HUES6 (cell line): ENCODE results near the gene ITGB5.
A peak's percentile ranks its signal among the peaks of the same experiment; 100 is the strongest.
"Not testable (repeated sequence)": the region's sequence is repeated elsewhere in the genome, so short reads cannot be mapped to it uniquely, and the experiment has no call there.

Experiments used
- H3K27ac ChIP-seq: 2 replicates; pipeline ENCODE4 v1.7.0; 2013; ENCODE audit warnings: low read depth, mild to moderate bottlenecking, low read length, inconsistent platforms
- H3K27me3 ChIP-seq: 2 replicates; pipeline ENCODE4 v1.6.1; 2013; ENCODE audit warnings: low read length; ENCODE audit not compliant: control insufficient read depth, insufficient read depth
- H3K36me3 ChIP-seq: 2 replicates; pipeline ENCODE4 v1.6.1; 2013; ENCODE audit warnings: low read length; ENCODE audit not compliant: control insufficient read depth, insufficient read depth
- H3K4me1 ChIP-seq: 2 replicates; pipeline ENCODE4 v1.6.1; 2013; ENCODE audit warnings: low read length; ENCODE audit not compliant: control insufficient read depth, insufficient read depth
- H3K4me3 ChIP-seq: 2 replicates; pipeline ENCODE4 v1.5.1; 2013; ENCODE audit warnings: low read depth, low read length
- H3K9ac ChIP-seq: one replicate; pipeline ENCODE4 v1.6.1; 2013; ENCODE audit warnings: mild to moderate bottlenecking, low read length
- H3K9me3 ChIP-seq: 2 replicates; pipeline ENCODE4 v1.6.1; 2013; ENCODE audit warnings: low read depth, low read length; ENCODE audit not compliant: control insufficient read depth, insufficient read depth

ITGB5 gene

DNA sequence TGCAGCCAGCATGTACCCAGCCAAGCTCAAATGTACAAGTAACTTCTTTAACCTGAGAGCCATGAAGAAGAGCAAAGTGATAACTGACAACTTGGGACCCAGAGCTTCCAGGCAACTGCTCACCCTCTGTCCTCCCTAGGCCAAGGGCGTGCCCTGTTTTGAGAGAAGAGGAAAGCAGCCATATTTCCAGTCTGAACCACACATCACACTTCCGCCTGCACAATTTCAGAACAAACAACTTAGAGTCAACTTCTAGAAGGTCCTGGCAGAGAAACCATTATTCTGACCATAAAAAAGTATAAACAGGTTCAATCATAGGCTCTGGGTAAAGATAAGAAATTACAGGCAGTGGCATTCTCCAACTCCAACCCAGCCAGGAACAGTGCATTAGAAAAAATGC, 50.1 kb downstream of the ITGB5 start:
- Histone ChIP-seq H3K4me3 (no peak overlapping the region), H3K27ac (no peak overlapping the region), H3K36me3 (peaks cover 64% of the 10 kb centered on the region), H3K9me3 (no peaks in the 10 kb centered on the region), H3K27me3 (no peaks in the 10 kb centered on the region), H3K9ac (no peak overlapping the region), H3K4me1 (peaks cover 36% of the 10 kb centered on the region)

DNA sequence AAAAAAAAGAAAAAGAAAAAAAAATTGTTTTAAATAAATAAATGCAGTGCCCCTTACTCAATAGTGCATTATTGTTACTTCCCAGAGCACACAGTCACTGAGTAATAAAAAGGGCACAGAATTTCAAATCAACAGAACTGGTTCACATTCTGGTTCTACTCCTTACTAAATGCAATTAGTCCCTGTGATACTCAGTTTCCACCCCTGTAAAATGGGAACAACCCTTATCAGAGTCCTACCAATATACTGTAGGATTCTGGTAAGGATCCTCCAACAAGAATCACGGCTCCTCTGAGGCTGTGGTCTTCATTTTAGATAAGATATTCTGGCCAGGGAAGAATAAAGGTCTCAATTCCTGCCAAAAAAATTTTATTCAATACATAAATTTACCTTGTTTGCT, 50.7 kb downstream of the ITGB5 start:
- H3K9me3 ChIP-seq = no peaks in the 10 kb centered on the region
- peaks cover 64% of the 10 kb centered on the region for H3K36me3 ChIP-seq
- no peaks in the 10 kb centered on the region for H3K27me3 ChIP-seq
- no peak overlapping the region for H3K4me3 ChIP-seq
- peaks cover 40% of the 10 kb centered on the region for H3K4me1 ChIP-seq
- 0 out of 2 replicates have a peak overlapping the region, but pooled peaks have one; percentile 5 for H3K27ac ChIP-seq
- no peak overlapping the region for H3K9ac ChIP-seq

DNA sequence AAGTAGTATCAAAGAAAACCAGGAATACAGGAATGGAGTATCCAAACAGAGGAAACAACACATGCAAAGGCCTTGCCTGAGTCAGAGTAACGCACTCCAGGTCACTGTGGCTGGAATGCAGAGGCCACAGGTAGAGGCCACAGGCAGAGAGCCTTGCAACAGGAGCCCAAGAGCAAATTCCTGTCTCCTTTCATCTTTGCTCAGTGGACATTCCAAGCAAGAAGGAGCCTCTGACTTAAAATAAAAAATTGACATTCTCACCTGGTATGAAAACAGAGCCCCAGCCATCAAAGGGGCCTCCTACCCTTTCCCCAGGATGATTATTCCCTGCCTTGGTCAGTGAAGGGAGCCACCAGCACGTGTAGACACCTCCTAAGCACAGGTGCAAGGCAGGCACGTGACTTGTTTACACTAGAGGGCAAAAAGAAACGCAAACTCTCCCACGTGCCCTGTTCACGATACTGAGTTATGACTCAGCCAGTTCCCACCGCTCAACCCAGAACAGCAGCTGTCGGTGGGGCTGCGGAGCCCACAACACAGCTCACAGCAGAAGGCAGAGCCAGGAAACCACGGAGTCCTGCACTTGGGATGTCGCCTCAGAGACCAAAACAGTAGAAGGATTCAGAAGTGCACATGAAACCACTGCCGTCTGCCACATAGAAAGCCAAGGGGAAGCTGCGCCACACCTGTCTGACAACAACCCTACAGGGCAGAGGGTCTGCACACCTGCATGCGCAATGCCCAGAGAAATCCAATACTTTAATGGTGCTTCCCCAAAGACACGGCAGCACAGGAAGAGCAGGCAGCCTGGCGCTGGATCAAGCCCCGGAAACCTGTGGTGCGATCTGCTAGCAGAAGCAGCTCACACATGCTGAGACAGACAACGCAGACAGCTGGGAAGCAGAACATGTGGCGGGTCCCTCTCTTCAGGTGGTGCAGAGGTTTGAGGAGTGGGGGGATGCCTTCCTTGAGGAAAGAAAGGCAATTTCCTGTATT, 52.1 kb downstream of the ITGB5 start:
- peaks cover 66% of the 10 kb centered on the region for H3K36me3 ChIP-seq
- H3K27me3 ChIP-seq = no peaks in the 10 kb centered on the region
- H3K4me3 ChIP-seq = no peak overlapping the region
- peak overlapping the region; percentile 3; the same call in 1 of the 2 replicates for H3K27ac ChIP-seq
- no peaks in the 10 kb centered on the region for H3K9me3 ChIP-seq
- peak overlapping the region; percentile 58 for H3K9ac ChIP-seq
- peaks cover 48% of the 10 kb centered on the region for H3K4me1 ChIP-seq

DNA sequence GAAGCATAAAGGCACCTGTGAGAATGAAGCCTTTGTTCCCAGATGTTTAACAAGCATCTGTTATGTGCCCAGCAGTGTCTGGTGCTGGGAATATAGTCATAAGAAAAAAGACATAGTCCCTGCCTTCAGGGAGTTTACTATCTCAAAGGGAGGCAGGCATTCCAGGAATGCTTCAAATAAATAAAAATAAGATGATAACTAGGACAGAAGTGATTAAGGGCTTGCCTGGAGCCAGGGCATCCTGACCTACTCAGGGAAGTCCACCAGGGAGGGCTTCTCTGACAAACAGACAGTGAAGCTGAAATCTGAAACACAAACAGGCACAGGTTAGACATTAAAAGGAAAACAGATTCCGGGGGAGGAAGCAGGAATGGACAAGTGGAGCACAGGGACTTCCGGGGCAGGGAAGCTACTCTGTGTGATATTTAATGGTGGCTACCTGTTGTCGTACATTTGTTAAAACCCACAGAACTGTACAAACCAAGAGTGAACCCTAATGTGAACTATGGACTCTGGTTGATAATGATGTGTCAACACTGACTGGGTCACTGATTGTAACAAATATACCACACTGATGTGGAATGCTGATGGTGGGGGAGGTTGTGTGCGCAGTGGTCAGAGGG, 53.3 kb downstream of the ITGB5 start:
- no peak overlapping the region for H3K9ac ChIP-seq
- no peak overlapping the region for H3K27ac ChIP-seq
- no peak overlapping the region for H3K4me3 ChIP-seq
- peaks cover 59% of the 10 kb centered on the region for H3K36me3 ChIP-seq
- peaks cover 60% of the 10 kb centered on the region for H3K4me1 ChIP-seq
- no peaks in the 10 kb centered on the region for H3K27me3 ChIP-seq
- no peaks in the 10 kb centered on the region for H3K9me3 ChIP-seq

DNA sequence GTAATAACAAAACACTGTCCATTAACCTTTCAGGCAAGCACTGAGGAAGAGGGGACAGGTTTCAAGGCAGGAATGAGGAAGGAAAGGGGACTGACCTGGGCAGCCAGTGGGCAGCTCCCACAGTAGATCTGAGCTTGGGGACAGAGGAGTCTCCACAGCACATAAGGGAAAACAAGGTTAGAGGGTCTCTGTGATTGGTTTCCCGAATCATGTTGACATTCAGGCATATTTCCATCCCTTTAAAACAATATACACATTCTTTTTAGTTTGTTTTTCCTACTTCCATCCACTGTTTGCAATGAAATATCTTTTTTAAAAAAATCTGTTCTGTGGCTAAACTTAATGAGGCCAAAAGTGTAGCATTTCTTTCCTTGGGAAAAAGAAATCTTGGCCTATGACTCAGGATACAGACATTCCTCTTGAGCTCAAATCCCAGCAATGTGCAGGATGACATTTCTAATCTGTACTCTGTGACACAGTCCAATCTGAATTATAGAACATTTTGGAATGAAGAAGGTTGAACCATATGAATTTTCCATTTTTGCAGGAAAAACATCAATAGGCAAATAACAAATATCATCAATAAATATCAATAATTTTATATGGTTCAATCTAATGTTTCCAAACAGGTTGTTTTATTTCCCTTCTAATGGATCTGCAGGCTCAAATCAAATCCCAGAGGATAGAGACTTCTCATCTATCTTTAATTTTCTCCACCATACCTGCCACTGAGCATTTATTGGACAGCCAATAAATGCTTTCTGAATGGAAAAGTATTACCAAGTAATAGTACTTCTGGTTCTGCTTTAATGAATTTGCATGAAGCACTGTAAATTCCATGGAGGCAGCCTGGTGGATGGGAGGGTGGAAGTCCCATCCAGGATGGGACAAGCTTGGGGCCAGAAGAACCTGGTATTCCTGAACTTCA, 54.1 kb downstream of the ITGB5 start:
- Histone ChIP-seq H3K4me1 (peaks cover 67% of the 10 kb centered on the region), H3K36me3 (peaks cover 63% of the 10 kb centered on the region), H3K9ac (no peak overlapping the region), H3K4me3 (no peak overlapping the region), H3K27ac (no peak overlapping the region), H3K27me3 (no peaks in the 10 kb centered on the region), H3K9me3 (no peaks in the 10 kb centered on the region)

DNA sequence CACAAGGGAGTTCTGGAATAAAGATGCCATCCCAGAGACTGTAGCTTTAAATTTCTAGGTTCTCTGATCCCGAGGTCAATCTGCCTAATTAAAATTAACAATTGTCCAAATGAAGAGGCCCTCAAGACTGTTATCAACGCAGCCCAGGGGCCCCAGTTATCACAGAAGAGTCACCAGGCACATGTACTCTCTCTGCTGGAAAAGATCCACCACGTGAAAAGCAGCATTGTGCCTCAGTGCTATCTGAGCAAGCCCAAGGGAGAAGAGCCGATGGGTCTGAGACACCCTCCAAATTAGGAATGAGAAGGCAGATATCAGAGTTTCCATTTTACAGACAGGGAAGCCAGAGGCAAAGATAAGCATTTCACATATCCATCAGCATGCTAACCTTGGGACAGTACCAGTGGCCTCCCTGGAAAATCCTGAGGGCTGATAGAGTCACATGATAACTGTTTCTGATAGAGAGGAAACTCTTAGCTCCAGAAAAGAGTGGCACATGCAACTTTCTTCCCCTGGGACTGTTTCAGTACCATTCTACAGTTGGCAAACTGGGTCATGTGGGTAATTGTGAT, 55.5 kb downstream of the ITGB5 start:
- Histone ChIP-seq H3K4me1 (peaks cover 69% of the 10 kb centered on the region), H3K9me3 (no peaks in the 10 kb centered on the region), H3K27me3 (no peaks in the 10 kb centered on the region)

DNA sequence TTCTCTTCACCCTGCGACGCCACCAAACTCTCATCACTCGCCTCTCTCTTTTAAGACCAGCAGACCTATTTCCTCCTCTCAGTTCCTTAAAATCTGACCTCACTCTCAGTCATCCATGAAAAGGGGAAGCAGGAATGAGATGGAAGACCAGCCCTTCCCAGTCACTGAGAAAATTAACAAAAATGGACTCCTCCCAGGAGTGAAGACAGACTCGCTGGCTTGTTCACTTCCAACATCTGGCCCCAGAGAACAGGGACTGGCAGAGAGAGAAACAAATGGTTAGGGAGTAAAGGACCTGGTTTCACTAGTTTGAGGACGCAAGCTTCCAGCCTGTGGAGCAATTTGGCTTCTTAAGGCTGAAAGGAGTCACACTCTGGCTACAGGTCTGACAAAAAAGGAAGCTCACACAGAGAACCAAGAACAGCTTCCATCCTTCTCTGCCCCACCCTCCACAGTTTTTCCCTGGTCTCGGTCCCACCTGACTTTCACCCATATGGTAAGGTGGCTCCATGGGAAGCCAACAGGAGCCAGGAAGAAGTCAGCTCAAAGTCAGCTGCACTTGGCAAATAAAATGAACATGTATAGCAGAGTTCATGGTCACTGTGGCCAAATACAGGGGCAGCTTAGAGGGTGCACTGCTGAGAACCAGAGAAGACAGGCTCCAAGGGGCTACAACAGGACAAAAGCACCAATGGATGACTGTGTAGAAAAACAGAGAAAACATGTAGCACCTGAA, 57.2 kb downstream of the ITGB5 start:
- Histone ChIP-seq H3K4me1 (peaks cover 63% of the 10 kb centered on the region), H3K27me3 (no peaks in the 10 kb centered on the region), H3K4me3 (no peak overlapping the region), H3K36me3 (peaks cover 63% of the 10 kb centered on the region), H3K9me3 (no peaks in the 10 kb centered on the region), H3K27ac (peak overlapping the region; percentile 3; the same call in 1 of the 2 replicates), H3K9ac (peak overlapping the region; percentile 46)

More for the DNA sequence above, 55.5 kb downstream of the ITGB5 start:
- peaks cover 54% of the 10 kb centered on the region for H3K36me3 ChIP-seq
- no peak overlapping the region for H3K9ac ChIP-seq
- H3K27ac ChIP-seq = no peak overlapping the region
- H3K4me3 ChIP-seq = no peak overlapping the region

DNA sequence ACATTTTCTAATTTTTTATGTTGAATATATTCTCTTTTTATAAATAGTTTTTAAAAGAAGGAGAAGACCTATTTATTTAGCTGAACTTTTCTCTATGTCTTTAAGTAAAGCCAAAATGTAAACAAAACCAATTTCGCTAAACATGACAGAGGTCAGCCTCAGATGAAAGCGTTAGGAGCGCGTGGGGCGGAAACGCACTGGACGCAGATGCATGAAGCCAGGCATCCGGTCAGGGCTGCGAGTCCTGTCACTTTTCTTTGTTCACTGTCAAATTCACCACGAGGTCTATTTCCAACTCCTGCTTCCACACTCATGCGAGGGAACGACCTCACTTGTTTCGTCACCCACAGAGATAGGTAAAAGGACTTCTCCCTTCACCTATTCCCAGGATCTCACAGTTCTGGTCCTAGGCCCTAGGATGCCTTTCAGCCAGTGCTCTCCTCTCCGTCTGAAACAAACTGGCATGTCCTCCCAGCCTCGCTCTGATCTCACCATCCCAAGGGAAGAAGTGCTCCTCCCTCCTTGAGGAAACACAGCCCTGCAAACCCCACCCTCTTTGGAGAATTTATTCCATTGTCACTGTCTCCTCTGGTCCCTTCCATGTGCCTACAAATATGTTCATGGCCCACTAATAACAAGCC, 57.9 kb downstream of the ITGB5 start:
- Histone ChIP-seq H3K27me3 (no peaks in the 10 kb centered on the region), H3K4me3 (no peak overlapping the region), H3K27ac (peak overlapping the region; percentile 3; the same call in 1 of the 2 replicates), H3K36me3 (peaks cover 62% of the 10 kb centered on the region), H3K4me1 (peaks cover 63% of the 10 kb centered on the region), H3K9ac (peak overlapping the region; percentile 46), H3K9me3 (no peaks in the 10 kb centered on the region)

DNA sequence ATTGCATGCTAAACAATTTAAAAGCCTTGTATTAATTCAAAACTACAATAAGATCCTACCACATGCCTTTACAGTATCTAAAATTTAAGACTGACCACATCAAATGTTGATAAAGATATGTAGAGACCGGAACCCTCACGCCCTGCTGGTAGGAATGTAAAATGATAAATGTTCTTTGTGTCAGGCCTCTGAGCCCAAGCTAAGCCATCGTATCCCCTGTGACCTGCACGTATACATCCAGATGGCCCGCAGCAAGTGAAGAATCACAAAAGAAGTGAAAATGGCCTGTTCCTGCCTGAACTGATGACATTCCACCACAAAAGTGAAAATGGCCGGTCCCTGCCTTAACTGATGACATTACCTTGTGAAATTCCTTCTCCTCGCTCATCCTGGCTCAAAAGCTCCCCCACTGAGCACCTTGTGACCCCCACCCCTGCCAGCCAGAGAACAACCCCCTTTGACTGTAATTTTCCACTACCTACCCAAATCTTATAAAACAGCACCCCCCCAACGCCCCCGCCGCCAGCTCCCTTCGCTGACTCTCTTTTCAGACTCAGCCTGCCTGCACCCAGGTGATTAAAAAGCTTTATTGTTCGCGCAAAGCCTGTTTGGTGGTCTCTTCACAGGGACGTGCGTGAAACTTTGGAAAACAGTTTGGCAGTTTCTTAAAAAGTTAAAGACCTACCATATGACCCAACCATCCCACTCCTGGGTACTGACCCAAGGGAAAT, 59.5 kb downstream of the ITGB5 start:
- Histone ChIP-seq H3K4me1 (peaks cover 62% of the 10 kb centered on the region), H3K4me3 (peak overlapping the region; percentile 34; the same call in 1 of the 2 replicates), H3K27ac (peak overlapping the region; percentile 94), H3K9ac (peak overlapping the region; percentile 83), H3K36me3 (peaks cover 49% of the 10 kb centered on the region)
- not testable (repeated sequence) for H3K27me3 ChIP-seq, H3K9me3 ChIP-seq
